ENCODE results near the gene ATF2. TPM values are rescaled to one million over a fixed set of nuclear protein-coding genes. Genes with fewer than 3 reads are reported as not detected.
"Not testable (repeated sequence)": the region's sequence is repeated elsewhere in the genome, so short reads cannot be mapped to it uniquely, and the experiment has no call there.

Gene ATF2
- total RNA-seq, 2 donors from 2014 or later, result 57.5 to 64.1 TPM

- H3K27ac Mint-ChIP-seq; H3K27me3 Mint-ChIP-seq; H3K4me1 Mint-ChIP-seq; ATAC-seq (replicated peaks); H3K9me3 Mint-ChIP-seq; H3K4me3 Mint-ChIP-seq: not testable (repeated sequence)
- peaks cover 85% of the 10 kb centered on the region for H3K36me3 Mint-ChIP-seq (ENCODE audit: low read depth)
Observed at GRCh38 chr2:175084117-175084516, 83.9 kb downstream of the ATF2 start.

GRCh38 chr2:175080479-175080878 is 87.5 kb downstream of the ATF2 start:
- Mint-ChIP-seq H3K4me3 (no peak overlapping the region), H3K4me1 (no peaks in the 10 kb centered on the region), H3K9me3 (no peaks in the 10 kb centered on the region), H3K27ac (no peak overlapping the region), H3K36me3 (ENCODE audit: low read depth) (peaks cover 90% of the 10 kb centered on the region), H3K27me3 (no peaks in the 10 kb centered on the region)
- no peak for ATAC-seq (replicated peaks)

GRCh38 chr2:175076272-175076671 is 91.7 kb downstream of the ATF2 start:
- no peaks in the 10 kb centered on the region for H3K4me1 Mint-ChIP-seq
- H3K36me3 Mint-ChIP-seq (ENCODE audit: low read depth), result peaks cover 87% of the 10 kb centered on the region
- ATAC-seq (replicated peaks), result no peak
- H3K27me3 Mint-ChIP-seq, result no peaks in the 10 kb centered on the region
- no peak overlapping the region for H3K4me3 Mint-ChIP-seq
- no peak overlapping the region for H3K27ac Mint-ChIP-seq
- no peaks in the 10 kb centered on the region for H3K9me3 Mint-ChIP-seq

GRCh38 chr2:175074478-175074877 is 93.5 kb downstream of the ATF2 start:
- Mint-ChIP-seq H3K4me3 (no peak overlapping the region), H3K27me3 (no peaks in the 10 kb centered on the region), H3K4me1 (no peaks in the 10 kb centered on the region), H3K9me3 (no peaks in the 10 kb centered on the region), H3K36me3 (ENCODE audit: low read depth) (peaks cover 73% of the 10 kb centered on the region), H3K27ac (no peak overlapping the region)
- ATAC-seq (replicated peaks), result no peak

- ATAC-seq (replicated peaks), result no peak
- Mint-ChIP-seq H3K27me3 (no peaks in the 10 kb centered on the region), H3K4me1 (no peaks in the 10 kb centered on the region), H3K9me3 (no peaks in the 10 kb centered on the region), H3K27ac (no peak overlapping the region), H3K4me3 (no peak overlapping the region), H3K36me3 (ENCODE audit: low read depth) (peaks cover 43% of the 10 kb centered on the region)
Observed at GRCh38 chr2:175068534-175068933, 99.5 kb downstream of the ATF2 start.

- ATAC-seq (replicated peaks), result no peak
- no peak overlapping the region for H3K27ac Mint-ChIP-seq
- no peaks in the 10 kb centered on the region for H3K9me3 Mint-ChIP-seq
- no peaks in the 10 kb centered on the region for H3K27me3 Mint-ChIP-seq
- peaks cover 31% of the 10 kb centered on the region for H3K36me3 Mint-ChIP-seq (ENCODE audit: low read depth)
- no peaks in the 10 kb centered on the region for H3K4me1 Mint-ChIP-seq
- H3K4me3 Mint-ChIP-seq, result no peak overlapping the region
Observed at GRCh38 chr2:175066411-175066810, 101.6 kb downstream of the ATF2 start.

- Mint-ChIP-seq H3K4me3 (no peak overlapping the region), H3K4me1 (no peaks in the 10 kb centered on the region), H3K36me3 (ENCODE audit: low read depth) (peaks cover 28% of the 10 kb centered on the region), H3K27me3 (no peaks in the 10 kb centered on the region), H3K27ac (no peak overlapping the region), H3K9me3 (no peaks in the 10 kb centered on the region)
- no peak for ATAC-seq (replicated peaks)
Observed at GRCh38 chr2:175064797-175065196, 103.2 kb downstream of the ATF2 start.

- no peak for ATAC-seq (replicated peaks)
- Mint-ChIP-seq H3K27me3 (no peaks in the 10 kb centered on the region), H3K4me3 (no peak overlapping the region), H3K36me3 (ENCODE audit: low read depth) (peaks cover 29% of the 10 kb centered on the region), H3K27ac (no peak overlapping the region), H3K9me3 (no peaks in the 10 kb centered on the region), H3K4me1 (no peaks in the 10 kb centered on the region)
Observed at GRCh38 chr2:175063741-175064140, 104.3 kb downstream of the ATF2 start.

GRCh38 chr2:175062787-175063585 is 105.0 kb downstream of the ATF2 start:
- no peaks in the 10 kb centered on the region for H3K27me3 Mint-ChIP-seq
- no peaks in the 10 kb centered on the region for H3K4me1 Mint-ChIP-seq
- H3K27ac Mint-ChIP-seq, result no peak overlapping the region
- H3K4me3 Mint-ChIP-seq, result no peak overlapping the region
- H3K9me3 Mint-ChIP-seq, result no peaks in the 10 kb centered on the region
- peaks cover 22% of the 10 kb centered on the region for H3K36me3 Mint-ChIP-seq (ENCODE audit: low read depth)
- ATAC-seq (replicated peaks), result no peak

GRCh38 chr2:175057078-175057685 is 110.8 kb downstream of the ATF2 start:
- no peaks in the 10 kb centered on the region for H3K9me3 Mint-ChIP-seq
- H3K27me3 Mint-ChIP-seq, result no peaks in the 10 kb centered on the region
- no peak overlapping the region for H3K4me3 Mint-ChIP-seq
- ATAC-seq (replicated peaks), result no peak
- no peak overlapping the region for H3K27ac Mint-ChIP-seq
- peaks cover 11% of the 10 kb centered on the region for H3K36me3 Mint-ChIP-seq (ENCODE audit: low read depth)
- no peaks in the 10 kb centered on the region for H3K4me1 Mint-ChIP-seq

- peaks cover 17% of the 10 kb centered on the region for H3K36me3 Mint-ChIP-seq (ENCODE audit: low read depth)
- no peaks in the 10 kb centered on the region for H3K27me3 Mint-ChIP-seq
- no peak overlapping the region for H3K27ac Mint-ChIP-seq
- no peaks in the 10 kb centered on the region for H3K4me1 Mint-ChIP-seq
- no peaks in the 10 kb centered on the region for H3K9me3 Mint-ChIP-seq
- no peak for ATAC-seq (replicated peaks)
- H3K4me3 Mint-ChIP-seq, result no peak overlapping the region
Observed at GRCh38 chr2:175055993-175056392, 112.0 kb downstream of the ATF2 start.

GRCh38 chr2:175054340-175054739 is 113.7 kb downstream of the ATF2 start:
- ATAC-seq (replicated peaks), result no peak
- no peaks in the 10 kb centered on the region for H3K4me1 Mint-ChIP-seq
- no peak overlapping the region for H3K27ac Mint-ChIP-seq
- no peaks in the 10 kb centered on the region for H3K27me3 Mint-ChIP-seq
- H3K36me3 Mint-ChIP-seq (ENCODE audit: low read depth), result peaks cover 11% of the 10 kb centered on the region
- H3K4me3 Mint-ChIP-seq, result no peak overlapping the region
- no peaks in the 10 kb centered on the region for H3K9me3 Mint-ChIP-seq

GRCh38 chr2:175049661-175050060 is 118.3 kb downstream of the ATF2 start:
- Mint-ChIP-seq H3K36me3 (ENCODE audit: low read depth) (peaks cover 6% of the 10 kb centered on the region), H3K9me3 (peaks cover 9% of the 10 kb centered on the region), H3K4me3 (no peak overlapping the region), H3K27me3 (no peaks in the 10 kb centered on the region), H3K27ac (no peak overlapping the region), H3K4me1 (no peaks in the 10 kb centered on the region)
- no peak for ATAC-seq (replicated peaks)

- no peak for ATAC-seq (replicated peaks)
- no peaks in the 10 kb centered on the region for H3K4me1 Mint-ChIP-seq
- no peak overlapping the region for H3K27ac Mint-ChIP-seq
- no peaks in the 10 kb centered on the region for H3K27me3 Mint-ChIP-seq
- peaks cover 9% of the 10 kb centered on the region for H3K9me3 Mint-ChIP-seq
- H3K4me3 Mint-ChIP-seq, result no peak overlapping the region
- H3K36me3 Mint-ChIP-seq (ENCODE audit: low read depth), result peaks cover 6% of the 10 kb centered on the region
Observed at GRCh38 chr2:175048275-175048674, 119.7 kb downstream of the ATF2 start.

- Mint-ChIP-seq H3K4me1 (peaks cover 4% of the 10 kb centered on the region), H3K27me3 (no peaks in the 10 kb centered on the region), H3K36me3 (ENCODE audit: low read depth) (no peaks in the 10 kb centered on the region), H3K9me3 (no peaks in the 10 kb centered on the region), H3K27ac (no peak overlapping the region), H3K4me3 (no peak overlapping the region)
- ATAC-seq (replicated peaks), result no peak
Observed at GRCh38 chr2:175039490-175039889, 128.5 kb downstream of the ATF2 start.

All from activated T-helper 17 cell treated with anti-CD3 and anti-CD28 coated beads, Interleukin-2, amount 50 U/mL, for 72 hours (primary cell).